Hepatocyte (in vitro differentiated cells): ENCODE data around the gene CBX4.

Experiments used
- CTCF ChIP-seq: fragments of 200-600 bp; sonication (generic); IDR thresholded peaks from 2 replicates; pipeline ENCODE4 v1.5.1; 2016; ENCODE audit warnings: antibody characterized with exemption, mild to moderate bottlenecking; ENCODE audit not compliant: poor library complexity
- EZH2phosphoT487 ChIP-seq: fragments of 200-600 bp; sonication (generic); IDR thresholded peaks from one replicate; pipeline ENCODE4 v1.6.1; 2018; ENCODE audit warnings: antibody characterized with exemption, mild to moderate bottlenecking, low read depth, moderate library complexity; ENCODE audit not compliant: unreplicated experiment, severe bottlenecking

GRCh38 chr17:79864617-79865250 lies 25.5 kb upstream of the CBX4 start:
- TF ChIP-seq CTCF (no peak), EZH2phosphoT487 (no peak)
